HG03039 (cell line): ENCODE data around the gene WWC2.

Experiments
- ATAC-seq: cut with Tn5 transposase; IDR thresholded peaks from one replicate; pipeline ENCODE4 v1.9.1; 2021; ENCODE audit warnings: mild to moderate bottlenecking, moderate library complexity; ENCODE audit not compliant: unreplicated experiment

The WWC2 gene

DNA sequence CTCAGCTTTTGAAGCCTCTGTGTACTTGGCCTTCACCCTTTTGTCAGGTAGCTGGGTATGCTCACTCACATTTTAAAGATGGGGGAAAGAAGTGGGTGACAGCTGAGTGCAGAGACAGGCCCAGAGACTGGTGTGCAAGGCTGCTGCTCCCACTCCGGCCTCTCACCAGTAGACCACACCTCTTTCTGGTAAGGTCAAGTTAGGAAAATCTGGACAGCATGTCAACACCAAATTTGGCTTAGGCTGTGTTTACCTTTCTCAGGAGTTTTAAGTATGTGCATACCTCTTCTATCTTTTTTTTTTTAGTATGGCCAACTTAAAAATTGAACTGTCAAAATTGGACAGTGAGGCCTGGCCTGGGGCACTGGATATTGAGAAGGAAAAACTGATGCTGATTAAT is 154.4 kb downstream of the WWC2 start:
- ATAC-seq = no peak

DNA sequence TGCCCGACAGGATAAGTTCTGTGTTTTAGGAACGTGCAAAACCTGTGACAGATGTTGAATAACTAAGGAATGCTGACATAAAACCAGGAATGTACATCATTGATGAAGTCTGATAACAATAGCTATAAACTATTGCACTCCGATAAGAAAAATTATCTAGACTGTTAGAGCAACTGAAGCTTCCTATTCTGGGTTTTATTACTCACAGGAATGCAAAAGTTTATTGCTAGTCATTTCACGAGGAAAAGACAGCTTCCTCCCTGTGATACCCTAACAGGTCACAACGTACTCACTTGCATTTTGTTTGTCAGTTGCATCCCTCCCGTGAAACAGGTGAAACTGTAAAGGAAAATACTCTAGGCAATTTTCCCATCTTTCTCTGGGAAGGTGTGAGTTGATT is 155.1 kb downstream of the WWC2 start:
- ATAC-seq = no peak

DNA sequence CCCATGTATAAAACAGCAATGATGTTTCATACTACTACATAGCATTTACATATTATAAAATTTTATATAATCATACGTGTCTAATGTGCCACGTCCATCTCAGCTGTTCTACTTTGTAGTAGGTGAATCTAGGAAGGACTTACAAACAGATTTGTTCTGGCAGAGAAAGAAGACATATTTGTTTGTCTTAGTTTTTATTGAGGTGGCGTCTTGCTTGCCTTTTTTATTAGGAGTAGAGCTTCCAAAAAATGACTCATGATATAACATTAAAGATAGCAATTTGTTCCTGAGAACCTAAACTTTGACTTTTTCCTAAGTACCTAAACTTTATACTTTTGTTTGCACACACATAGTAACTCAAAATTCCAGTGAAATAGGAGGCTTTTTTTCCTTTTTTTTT is 156.4 kb downstream of the WWC2 start:
- no peak for ATAC-seq

DNA sequence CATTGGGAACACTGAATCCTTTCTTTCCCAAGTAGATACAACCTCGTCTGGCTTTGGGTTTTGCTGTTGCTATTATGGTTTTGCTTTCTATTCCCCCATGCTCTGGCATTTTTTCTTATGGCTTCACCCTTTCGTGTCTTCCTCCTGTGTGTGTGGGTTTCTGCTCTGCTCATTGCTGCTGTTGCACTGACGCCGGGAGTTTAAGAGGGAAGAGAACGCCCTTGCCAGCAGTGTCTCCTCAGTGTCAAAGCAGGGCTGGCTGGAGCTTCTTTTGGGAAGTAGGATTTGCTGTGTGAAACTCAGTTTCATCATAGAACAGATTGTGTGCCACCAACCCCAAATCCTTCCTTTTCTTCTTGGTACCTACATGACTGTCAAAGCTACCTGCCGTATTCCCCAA is 157.3 kb downstream of the WWC2 start:
- no peak for ATAC-seq

DNA sequence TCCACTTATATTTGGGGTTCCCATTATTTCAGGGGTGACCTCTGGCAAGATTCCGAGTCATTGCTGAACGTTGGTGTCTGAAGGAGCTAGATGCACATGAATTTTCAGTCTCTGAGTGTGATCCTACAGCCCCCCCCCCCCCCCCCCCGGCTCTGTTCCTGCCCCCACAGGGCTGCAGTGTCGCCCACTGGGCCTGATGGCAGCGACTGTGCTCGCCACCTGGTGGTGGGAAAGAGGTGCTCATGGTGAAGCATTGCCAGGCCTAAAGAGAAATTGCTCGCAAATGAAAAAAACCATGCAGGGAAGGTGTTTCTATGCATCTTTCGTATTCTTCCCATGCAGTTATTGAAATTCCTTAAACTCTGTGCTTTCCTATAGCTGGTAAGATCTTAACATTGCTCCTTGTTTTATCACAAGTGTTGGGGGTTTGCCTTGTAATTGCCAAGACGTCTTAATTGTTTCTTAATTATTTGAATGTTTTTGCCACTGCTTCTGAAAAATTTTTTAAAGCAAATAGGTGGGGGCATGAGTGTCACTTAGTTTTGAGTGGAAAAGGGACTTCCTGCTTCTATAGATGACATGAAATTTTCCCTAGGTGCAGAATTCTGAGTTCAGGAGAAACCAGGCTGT is 157.8 kb downstream of the WWC2 start:
- peak; percentile 70 for ATAC-seq

DNA sequence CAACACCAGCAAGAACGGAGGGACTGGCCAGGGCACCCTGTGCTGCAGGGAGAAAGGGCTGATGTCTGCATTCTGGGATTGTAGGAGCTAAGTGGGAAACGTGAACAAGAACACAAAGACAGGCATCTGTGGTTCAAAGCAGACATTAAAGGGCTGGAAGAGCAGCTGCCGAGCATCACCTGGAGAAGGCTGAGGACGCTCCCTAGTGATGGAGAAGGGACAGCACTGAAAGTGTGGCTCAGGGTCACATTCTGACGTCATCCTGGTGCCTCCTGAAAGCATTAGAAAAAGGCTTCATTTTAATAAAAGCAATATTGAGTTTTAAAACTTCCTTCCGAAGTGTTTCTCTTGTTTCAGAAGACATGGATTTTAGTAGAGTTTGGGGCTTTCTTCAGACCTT is 158.8 kb downstream of the WWC2 start:
- no peak for ATAC-seq

DNA sequence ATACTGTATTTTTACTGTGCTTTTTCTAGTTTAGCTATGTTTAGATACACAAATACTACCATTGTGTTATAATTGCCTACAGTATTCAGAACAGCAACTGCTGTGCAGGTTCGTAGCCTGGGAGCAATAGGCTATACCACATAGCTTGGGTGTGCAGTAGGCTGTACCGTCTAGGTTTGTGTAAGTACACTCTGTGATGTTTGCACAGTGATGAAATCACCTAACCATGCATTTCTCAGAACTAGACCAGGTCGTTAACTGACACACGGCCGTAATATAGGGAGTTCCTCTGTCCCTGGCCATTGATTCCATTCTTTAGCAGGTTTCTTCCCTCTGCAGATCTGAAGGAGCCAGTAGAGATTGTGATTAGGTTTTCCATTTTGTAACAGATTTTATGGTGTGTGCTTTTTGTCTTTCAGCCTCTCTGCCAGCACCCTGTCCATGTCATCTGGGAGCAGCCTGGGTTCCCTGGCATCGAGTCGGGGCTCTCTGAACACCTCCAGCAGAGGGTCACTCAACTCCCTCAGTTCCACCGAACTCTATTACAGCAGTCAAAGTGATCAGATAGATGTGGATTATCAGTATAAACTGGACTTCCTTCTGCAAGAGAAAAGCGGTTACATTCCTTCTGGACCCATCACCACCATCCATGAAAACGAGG is 161.6 kb downstream of the WWC2 start:
- no peak for ATAC-seq

DNA sequence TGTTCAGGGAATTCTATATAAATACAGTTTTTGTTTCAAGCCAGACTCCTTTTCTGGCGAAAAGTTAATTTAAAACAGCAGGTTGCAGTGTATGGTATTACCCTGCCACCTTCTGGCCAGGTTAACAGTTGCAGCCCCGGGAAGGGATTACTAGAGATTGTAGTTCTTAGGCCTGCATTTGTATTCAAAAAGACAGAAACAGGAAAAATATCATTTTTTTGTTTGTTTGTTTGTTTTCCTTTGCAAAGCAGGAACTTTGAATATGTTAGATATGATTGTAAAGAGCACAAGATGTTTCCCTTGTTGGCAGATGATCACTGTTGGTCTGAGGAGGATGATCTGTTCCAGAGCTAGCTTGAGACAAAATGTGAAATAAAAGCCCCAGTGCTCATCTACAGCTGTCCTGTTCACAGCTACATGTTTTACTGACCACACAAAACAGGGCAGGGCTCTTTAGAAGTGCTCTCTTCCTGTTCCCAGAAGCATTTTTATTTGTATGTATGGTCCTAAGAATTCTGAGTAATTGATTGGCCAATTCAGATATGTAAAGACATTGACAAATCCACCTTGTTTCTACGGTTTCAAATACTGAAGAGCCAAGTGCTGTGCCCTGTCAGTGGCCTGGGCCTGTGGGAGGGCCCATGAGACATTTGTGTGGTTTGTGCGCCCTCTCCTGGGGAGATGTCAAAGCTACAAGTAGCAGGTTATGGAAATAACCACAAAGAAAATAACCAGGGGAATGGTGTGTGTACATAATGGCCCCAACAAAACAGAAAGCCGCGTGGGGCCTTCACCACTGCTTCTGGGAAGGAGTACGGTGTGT is 163.1 kb downstream of the WWC2 start:
- peak; percentile 92 for ATAC-seq

DNA sequence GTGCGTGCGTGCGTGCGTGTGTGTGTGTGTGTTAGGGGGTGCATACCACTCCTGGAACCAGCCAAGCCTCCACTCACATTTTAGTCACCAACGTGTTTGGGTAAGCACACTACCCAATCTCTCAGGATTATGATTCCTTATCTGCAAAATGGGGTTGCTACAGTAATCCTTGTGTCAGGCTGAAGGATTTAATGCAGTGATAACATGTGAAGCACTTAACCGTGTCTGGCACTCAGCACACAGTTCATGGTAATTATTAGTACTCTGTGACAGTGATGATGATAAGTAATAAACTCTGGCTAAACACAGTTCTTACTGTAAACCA is 163.7 kb downstream of the WWC2 start:
- ATAC-seq = no peak

DNA sequence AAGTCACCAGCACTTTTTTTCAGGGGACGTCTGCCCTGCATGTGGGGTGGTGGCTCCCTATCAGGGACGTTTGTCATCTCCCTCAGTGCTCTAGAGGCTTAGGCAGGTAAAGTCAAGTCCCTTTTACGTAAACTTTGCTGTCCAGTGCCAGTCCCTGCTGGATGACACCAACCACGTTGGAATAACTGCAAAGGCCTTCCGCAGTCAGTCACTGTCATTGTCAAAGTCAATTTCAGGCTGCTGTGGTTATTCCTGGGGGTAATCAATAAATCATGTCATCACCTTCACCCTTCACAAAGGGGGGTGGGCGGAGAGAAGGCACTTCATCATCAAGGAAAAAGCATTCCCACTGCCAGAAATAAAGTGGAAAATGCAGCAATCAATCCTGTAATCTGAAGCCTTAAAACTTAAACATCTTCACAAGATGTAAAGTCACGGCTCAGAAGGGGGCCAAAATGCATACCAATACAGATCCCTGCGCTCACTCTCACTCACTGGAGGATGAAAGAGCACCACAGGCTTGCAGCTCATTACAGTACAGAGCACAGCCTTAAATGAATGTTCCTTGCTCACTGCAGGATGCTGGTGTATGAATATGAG is 164.8 kb downstream of the WWC2 start:
- ATAC-seq = no peak

DNA sequence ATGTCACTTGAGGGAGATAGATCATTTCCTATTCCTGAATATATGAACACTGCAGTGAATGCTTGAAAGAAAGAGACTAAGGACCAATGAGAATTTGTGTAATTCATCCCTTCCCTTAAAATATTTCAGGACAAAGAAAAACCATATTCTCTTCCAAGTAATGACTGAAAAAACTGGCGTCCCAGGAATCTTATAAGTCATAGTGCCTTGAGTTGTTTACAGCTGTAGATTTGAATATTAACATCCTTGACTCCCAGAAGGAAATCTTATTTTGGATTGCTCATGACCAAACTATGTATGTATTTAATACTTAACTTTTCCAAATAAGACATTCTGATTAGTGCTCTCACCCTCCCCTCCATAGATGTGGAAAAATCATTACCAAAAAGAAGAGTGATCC is 165.6 kb downstream of the WWC2 start:
- no peak for ATAC-seq

DNA sequence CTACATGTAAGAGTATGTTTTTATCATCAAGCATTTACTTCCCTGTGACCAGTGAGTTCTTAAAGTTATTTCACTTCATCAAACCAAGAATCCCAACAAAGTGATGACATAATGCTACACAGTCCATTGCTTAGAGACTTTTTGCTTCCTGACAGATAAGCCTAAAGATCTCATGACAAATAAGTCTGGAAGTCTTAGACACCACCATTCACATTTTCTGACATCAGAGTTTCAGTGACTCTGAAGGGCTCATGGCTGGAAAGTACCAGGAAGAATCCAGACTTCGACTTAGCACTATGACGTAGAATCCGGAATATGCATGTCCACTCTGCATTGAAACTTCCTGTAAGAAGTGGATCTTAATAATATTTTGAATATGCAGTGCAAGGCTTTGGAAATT is 167.3 kb downstream of the WWC2 start:
- ATAC-seq = no peak

DNA sequence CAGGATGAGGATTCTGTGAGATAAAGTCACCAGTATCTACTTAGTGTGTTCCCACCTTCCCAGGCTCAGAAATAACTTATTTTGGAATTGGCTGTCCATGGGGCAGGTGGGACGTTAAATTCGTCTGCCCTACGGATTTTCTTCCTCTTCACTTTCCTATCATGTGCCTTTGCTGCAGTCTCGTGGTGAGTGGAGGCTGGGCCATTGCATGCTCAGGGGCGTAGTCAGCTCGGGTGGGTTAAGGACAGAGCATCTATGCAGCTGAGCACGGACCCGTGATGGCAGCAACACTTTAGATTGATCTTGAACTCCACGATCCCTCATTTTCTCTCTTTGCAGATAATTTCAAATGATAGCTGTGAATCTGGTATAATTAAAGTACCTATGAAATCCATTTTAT is 169.5 kb downstream of the WWC2 start:
- ATAC-seq = no peak

DNA sequence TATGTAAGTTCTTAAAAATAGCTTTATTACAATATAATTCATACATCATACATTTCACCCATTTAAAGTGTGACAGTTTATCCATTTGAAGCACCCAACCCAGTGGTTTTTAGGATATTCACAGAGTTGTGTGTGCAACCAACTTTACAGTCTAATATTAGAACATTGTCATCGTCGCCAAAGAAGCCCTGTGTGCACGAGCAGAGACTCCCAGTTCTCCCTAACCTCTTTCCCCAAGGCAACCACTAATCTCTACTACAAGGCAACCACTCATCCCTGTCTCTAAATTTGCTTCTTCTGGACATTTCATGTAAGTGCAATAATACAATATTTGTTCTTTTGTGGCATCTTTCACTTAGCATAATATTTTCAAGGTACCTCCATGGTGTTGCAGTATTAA is 173.3 kb downstream of the WWC2 start:
- ATAC-seq = no peak

DNA sequence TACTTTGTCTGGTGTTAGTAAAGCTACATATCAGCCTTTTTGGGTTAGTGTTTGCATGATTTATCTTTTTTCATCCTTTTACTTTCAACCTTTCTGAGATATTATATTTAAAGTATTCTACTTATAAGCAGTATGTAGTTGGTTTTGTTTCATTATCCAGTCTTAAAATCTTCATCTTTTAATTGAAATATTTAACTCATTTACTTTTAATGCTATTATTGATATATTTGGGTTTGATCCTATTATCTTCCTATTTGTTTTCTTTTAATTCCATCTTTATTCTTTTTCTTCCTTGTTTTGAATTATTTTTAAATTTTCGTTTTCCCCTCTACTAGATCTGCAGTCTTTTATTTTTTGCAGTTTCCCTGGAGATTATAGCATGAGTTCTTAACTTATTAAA is 177.0 kb downstream of the WWC2 start:
- ATAC-seq = no peak

DNA sequence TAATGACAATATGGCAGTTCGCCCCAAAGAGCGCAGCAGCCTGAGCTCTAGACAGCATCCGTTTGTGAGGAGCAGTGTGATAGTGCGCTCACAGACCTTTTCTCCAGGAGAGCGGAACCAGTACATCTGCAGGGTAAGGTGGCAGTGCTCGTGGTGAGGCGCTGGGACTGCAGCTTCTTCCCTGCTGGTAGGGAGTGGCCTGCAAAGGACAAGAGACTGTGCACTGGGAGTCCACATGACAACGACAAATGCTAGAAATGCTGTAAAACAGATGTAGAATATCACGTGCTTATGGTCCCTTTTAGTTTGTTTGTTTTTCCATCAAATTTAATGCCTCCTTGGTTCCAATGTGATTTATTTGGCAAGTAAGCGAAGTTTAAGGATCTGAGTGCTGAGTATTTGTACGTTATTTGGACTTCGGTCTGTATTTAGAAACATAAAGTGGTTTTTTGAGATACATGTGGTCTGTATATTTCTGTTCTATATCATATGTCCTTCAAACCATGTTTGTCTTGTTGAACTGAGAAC is 185.3 kb downstream of the WWC2 start:
- ATAC-seq = no peak

DNA sequence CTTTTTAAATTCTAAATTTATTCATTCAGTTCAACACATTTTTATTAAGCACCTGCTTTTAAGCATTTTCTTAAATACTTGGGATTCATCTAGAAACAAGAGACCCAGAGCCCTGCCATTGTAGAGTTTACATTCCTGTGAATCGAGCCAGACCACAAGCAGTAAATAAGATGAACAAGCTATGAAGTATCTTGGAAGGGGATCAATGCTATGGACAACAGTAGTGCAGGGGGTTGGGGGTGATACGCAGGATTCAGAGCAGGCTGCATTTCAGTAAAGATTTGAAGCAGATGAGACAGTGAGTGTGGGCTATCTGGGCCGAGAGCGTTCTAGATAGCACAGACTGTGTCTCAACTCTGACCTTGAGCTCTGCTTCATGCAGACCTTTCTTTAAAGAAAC is 185.9 kb downstream of the WWC2 start:
- ATAC-seq = no peak

DNA sequence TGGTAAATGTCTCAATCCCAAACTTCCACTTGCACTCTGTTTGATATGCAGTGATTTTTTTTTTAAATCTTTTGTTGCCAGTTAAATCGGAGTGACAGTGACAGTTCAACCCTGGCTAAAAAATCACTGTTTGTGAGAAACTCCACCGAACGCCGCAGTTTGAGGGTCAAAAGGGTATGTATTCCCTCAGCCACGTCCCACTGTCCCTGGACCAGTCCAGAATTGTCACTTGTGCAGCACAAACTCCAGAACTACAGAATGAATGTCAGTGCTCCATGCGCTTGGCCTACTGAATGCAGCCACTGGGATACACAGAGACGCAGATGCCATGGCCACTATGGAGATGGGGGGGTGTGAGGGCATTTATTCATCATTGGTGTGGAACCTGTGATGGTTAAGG is 186.8 kb downstream of the WWC2 start:
- ATAC-seq = no peak

DNA sequence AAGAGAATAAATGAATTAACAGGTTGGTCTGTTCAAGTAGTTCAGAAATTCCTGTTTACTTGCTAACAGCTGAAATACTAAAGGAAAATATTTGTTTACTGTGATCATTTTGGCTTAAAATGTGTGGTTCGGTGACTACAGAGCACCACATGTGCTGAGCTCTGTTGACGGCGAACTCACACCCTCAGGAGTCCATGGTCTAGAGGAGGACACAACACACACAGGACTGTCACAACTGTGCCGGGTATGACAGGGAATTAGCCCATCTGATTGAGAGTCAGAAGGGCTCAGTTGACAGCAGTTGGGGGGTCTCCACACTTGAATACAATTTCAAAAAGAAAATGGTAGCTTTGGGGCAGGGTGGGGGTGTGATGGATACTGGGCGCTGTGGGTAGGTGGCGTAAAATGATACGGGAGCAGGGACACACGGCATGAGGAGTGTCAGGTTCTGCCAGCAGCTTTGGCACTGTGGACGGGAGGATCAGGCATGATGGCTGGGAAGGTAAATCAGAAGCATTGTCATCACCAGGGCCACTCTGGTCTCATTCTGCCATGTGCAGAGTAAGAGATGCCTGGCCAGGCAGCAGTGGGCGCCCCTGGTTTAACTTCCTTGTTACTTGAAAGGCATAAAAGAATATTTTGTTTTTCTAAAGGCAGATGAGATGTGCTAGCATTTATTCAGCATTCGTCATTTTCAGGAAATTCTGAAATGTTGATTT is 187.7 kb downstream of the WWC2 start:
- ATAC-seq = no peak

DNA sequence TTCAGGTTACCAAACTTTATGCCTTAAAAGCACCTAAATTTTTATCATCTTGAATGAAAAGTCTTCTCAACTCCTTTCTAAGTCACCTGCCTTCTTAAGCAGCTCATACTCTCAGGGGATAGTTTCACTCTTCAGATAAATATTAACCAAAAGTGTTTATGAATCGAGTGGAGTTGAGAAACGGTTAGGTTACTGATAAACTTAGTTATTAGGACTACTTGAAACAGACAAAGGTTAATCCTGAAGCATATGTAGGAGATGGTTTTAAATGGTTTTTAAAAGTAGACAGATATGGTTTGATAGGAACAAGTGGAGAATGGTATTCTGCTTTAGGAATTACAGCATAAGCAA is 188.2 kb downstream of the WWC2 start:
- no peak for ATAC-seq

DNA sequence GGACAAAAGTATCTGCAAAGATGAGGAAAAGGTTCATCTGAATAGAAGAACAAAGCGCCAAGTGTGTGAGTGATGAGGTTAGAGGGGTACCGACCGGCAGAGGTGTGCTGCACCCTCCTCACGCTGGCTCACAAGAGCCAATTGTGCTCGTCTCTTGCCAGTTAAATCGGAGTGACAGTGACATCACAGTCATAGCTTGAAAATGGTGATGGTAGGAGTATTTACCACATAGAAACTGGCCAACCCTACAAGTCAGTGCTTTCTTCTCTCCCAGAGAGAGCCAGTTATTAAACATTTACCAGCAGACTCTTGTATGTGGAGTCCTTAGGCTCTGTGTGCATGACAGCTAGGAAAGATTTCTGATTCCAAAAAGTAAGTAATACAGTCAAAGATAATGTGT is 188.6 kb downstream of the WWC2 start:
- no peak for ATAC-seq
